HCT116 (cell line): ENCODE data around the gene ZRANB1. TPM values are rescaled to one million over a fixed set of nuclear protein-coding genes. Genes with fewer than 3 reads are reported as not detected.

Experiments used
- ATAC-seq: fragments of 200-7000 bp; cut with Tn5 transposase; 2 replicates; pipeline ENCODE4 v1.9.1; 2020; ENCODE audit warnings: mild to moderate bottlenecking, moderate library complexity
- BruUV-seq: library from RNA; stranded (reverse); fragments of 400-500 nt; replicated peaks from 2 replicates; lab custom pipeline; 2021; lab: Mats Ljungman, UMichigan
- CTCF ChIA-PET: fragments of 300-600 bp; sonication (Branson Sonifier 250); formaldehyde crosslinking; loops from one replicate; lab custom pipeline; 2021; ENCODE audit warnings: antibody characterized with exemption; lab: Charles Lee
- POLR2A ChIA-PET: fragments of 300-600, 350-600 bp; sonication (Branson Sonifier 250); formaldehyde crosslinking; loops from one replicate; lab custom pipeline; 2021; ENCODE audit warnings: antibody characterized with exemption; lab: Charles Lee
- RAD21 ChIA-PET, 2 experiments: fragments of 300-600 bp; sonication (Branson Sonifier 250); formaldehyde crosslinking; loops; one replicate each; lab custom pipeline; 2023; ENCODE audit warnings: low total read pairs in 2 of 2; ENCODE audit not compliant: uncharacterized antibody in 2 of 2, unreplicated experiment in 2 of 2, low non-redundant PET in 1 of 2; lab: Charles Lee
- DNase-seq: peaks from one replicate; pipeline ENCODE4 v3.0.0-alpha.2; 2010; ENCODE audit warnings: low read depth, low spot score
- H2AFZ ChIP-seq: fragments of 200-600 bp; shearing (Covaris generic), sonication (generic); 2 replicates; pipeline ENCODE4 v1.6.1; 2017; ENCODE audit warnings: low read depth, mixed run types, mixed read lengths, antibody characterized with exemption, low read length; ENCODE audit not compliant: poor library complexity, severe bottlenecking
- H3K27ac ChIP-seq: 2 replicates; pipeline ENCODE4 v1.5.1; 2012; ENCODE audit warnings: low read depth, low read length
- H3K27me3 ChIP-seq: fragments of 200-600 bp; sonication (generic); 2 replicates; pipeline ENCODE4 v1.6.1; 2016; ENCODE audit warnings: mixed run types, low read length, mixed read lengths; ENCODE audit not compliant: insufficient read depth
- H3K36me3 ChIP-seq, 2 experiments: fragments of 200-500 bp in 1 of 2; fragments of 200-600 bp in 1 of 2; sonication (Bioruptor generic) in 1 of 2; sonication (generic) in 1 of 2; 2 replicates each; pipeline versions ENCODE4 v1.5.1 to v1.6.1; 2014 to 2016; ENCODE audit warnings: low read length in 2 of 2, inconsistent platforms in 1 of 2, mixed read lengths in 1 of 2, mixed run types in 1 of 2; ENCODE audit not compliant: insufficient read depth in 2 of 2, control insufficient read depth in 1 of 2
- H3K4me1 ChIP-seq, 2 experiments: fragments of 200-600 bp in 1 of 2; sonication (generic) in 1 of 2; 2 replicates each; pipeline versions ENCODE4 v1.5.1 to v1.6.1; 2012 to 2017; ENCODE audit warnings: low read length in 2 of 2, inconsistent platforms in 1 of 2, mild to moderate bottlenecking in 1 of 2, mixed read lengths in 1 of 2, mixed run types in 1 of 2, moderate library complexity in 1 of 2; ENCODE audit not compliant: insufficient read depth in 2 of 2, control insufficient read depth in 1 of 2
- H3K4me2 ChIP-seq: fragments of 200-600 bp; sonication (generic); 2 replicates; pipeline ENCODE4 v1.6.1; 2017; ENCODE audit warnings: mixed run types, low read length, mixed read lengths
- H3K4me3 ChIP-seq, 2 experiments: fragments of 200-600 bp in 1 of 2; sonication (generic) in 1 of 2; replicated peaks in 1 of 2; 2 replicates each; pipeline ENCODE4 v1.5.1; 2011 to 2016; ENCODE audit warnings: low read length in 2 of 2, control low read depth in 1 of 2, low read depth in 1 of 2, mild to moderate bottlenecking in 1 of 2, mixed read lengths in 1 of 2, mixed run types in 1 of 2
- H3K79me2 ChIP-seq: fragments of 200-600 bp; sonication (generic); 2 replicates; pipeline ENCODE4 v1.6.1; 2017; ENCODE audit warnings: mild to moderate bottlenecking, mixed run types, low read length, moderate library complexity, mixed read lengths; ENCODE audit not compliant: insufficient read depth
- H3K9ac ChIP-seq: fragments of 200-600 bp; sonication (generic); 2 replicates; pipeline ENCODE4 v1.6.1; 2016; ENCODE audit warnings: low read length, mixed read lengths
- H3K9me2 ChIP-seq: fragments of 200-600 bp; sonication (generic), shearing (Covaris generic); 2 replicates; pipeline ENCODE4 v1.6.1; 2017; ENCODE audit warnings: mixed run types, mild to moderate bottlenecking, moderate library complexity; ENCODE audit not compliant: insufficient read depth
- H3K9me3 ChIP-seq, 2 experiments: fragments of 200-500 bp in 1 of 2; fragments of 200-600 bp in 1 of 2; sonication (Bioruptor generic) in 1 of 2; sonication (generic) in 1 of 2; 2 replicates each; pipeline ENCODE4 v1.6.1; 2014 to 2017; ENCODE audit warnings: low read length in 2 of 2, mixed read lengths in 2 of 2, inconsistent platforms in 1 of 2, low read depth in 1 of 2, mild to moderate bottlenecking in 1 of 2, mixed run types in 1 of 2, moderate library complexity in 1 of 2; ENCODE audit not compliant: control insufficient read depth in 1 of 2, insufficient read depth in 1 of 2
- H4K20me1 ChIP-seq: fragments of 200-600 bp; sonication (generic), shearing (Covaris generic); 2 replicates; pipeline ENCODE4 v1.6.1; 2017; ENCODE audit warnings: mixed run types, mild to moderate bottlenecking, moderate library complexity; ENCODE audit not compliant: insufficient read depth
- ATF3 ChIP-seq: IDR thresholded peaks from 2 replicates; pipeline ENCODE4 v1.6.1; 2012
- CBX3 ChIP-seq: IDR thresholded peaks from 2 replicates; pipeline ENCODE4 v1.6.1; 2012; ENCODE audit warnings: low read depth
- CEBPB ChIP-seq: IDR thresholded peaks from 2 replicates; pipeline ENCODE4 v1.6.1; 2012; ENCODE audit warnings: low read depth
- CTCF ChIP-seq, 3 experiments: fragments of 200-600 bp in 1 of 3; sonication (generic) in 1 of 3; IDR thresholded peaks in 2 of 3; conservative IDR thresholded peaks in 1 of 3; 2 replicates each; pipeline ENCODE4 v1.5.1; 2012 to 2017; ENCODE audit warnings: low read depth in 2 of 3, low read length in 2 of 3, antibody characterized with exemption in 1 of 3, borderline replicate concordance in 1 of 3, control low read depth in 1 of 3, mild to moderate bottlenecking in 1 of 3, mixed read lengths in 1 of 3, mixed run types in 1 of 3, moderate library complexity in 1 of 3; ENCODE audit not compliant: insufficient read depth in 1 of 3
- EGR1 ChIP-seq: IDR thresholded peaks from 2 replicates; pipeline ENCODE4 v1.6.1; 2012; ENCODE audit warnings: low read depth
- ELF1 ChIP-seq: IDR thresholded peaks from 2 replicates; pipeline ENCODE4 v1.6.1; 2012; ENCODE audit warnings: low read depth, borderline replicate concordance
- FOSL1 ChIP-seq: IDR thresholded peaks from 2 replicates; pipeline ENCODE4 v1.6.1; 2012; ENCODE audit warnings: low read depth
- JUND ChIP-seq: IDR thresholded peaks from 2 replicates; pipeline ENCODE4 v1.6.1; 2012
- RAD21 ChIP-seq: IDR thresholded peaks from 2 replicates; pipeline ENCODE4 v1.6.1; 2012; ENCODE audit warnings: low read depth, mild to moderate bottlenecking
- SIN3A ChIP-seq: IDR thresholded peaks from 2 replicates; pipeline ENCODE4 v1.6.1; 2012; ENCODE audit warnings: low read depth
- SP1 ChIP-seq: IDR thresholded peaks from 2 replicates; pipeline ENCODE4 v1.6.1; 2012; ENCODE audit warnings: low read depth
- SRF ChIP-seq: IDR thresholded peaks from 2 replicates; pipeline ENCODE4 v1.6.1; 2012; ENCODE audit warnings: low read depth
- ZFX ChIP-seq: fragments of 450-650 bp; IDR thresholded peaks from 2 replicates; pipeline ENCODE4 v1.6.1; 2017
- ZNF274 ChIP-seq: fragments of 200-500 bp; sonication (Bioruptor generic); IDR thresholded peaks from 2 replicates; pipeline ENCODE4 v1.6.1; 2014; ENCODE audit warnings: mild to moderate bottlenecking, low read depth, low read length, inconsistent platforms
- intact Hi-C: fragments of 100-400 bp; cut with micrococcal nuclease; formaldehyde crosslinking; loops from 2 replicates; pipeline ENCODE4 v1.10.0; 2022
- total RNA-seq: library from RNA; stranded (reverse); gene quantifications from one replicate; pipeline ENCODE4 v1.2.1, GENCODE V29; 2021; ENCODE audit not compliant: unreplicated experiment
- TF ChIP-seq, protein P1 (sequence below): IDR thresholded peaks from 2 replicates; pipeline ENCODE4 v1.6.1; 2012
- TF ChIP-seq, protein P2 (sequence below): IDR thresholded peaks from 2 replicates; pipeline ENCODE4 v1.6.1; 2011; ENCODE audit warnings: mild to moderate bottlenecking, low read length, moderate library complexity; ENCODE audit not compliant: insufficient replicate concordance; ENCODE audit errors: extremely low read depth

Gene ZRANB1
- total RNA-seq, 1 experiment from 2014 or later, result 23.9 TPM

DNA sequence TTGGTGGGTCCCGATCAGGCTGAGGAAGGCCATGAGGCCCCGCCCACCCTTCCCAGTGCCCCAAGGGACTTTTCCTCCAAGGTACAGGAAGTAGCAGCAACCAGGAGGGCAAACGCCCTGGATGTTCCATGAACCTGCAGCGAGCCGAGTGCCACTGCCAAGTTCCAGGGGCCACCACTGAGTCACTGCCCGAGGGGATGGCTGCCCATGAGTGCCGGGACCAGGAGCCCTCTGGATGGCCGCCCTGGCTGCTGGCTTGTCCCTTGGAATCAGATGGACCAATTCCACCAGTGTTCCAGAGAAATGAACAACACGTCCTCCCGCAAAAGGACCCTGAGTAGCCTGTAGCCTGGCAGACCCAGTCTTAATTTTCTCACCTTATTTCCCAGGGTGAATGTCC, 74.2 kb downstream of the ZRANB1 start:
- no peak overlapping the region for H3K4me3 ChIP-seq
- TF ChIP-seq RAD21, result no peak
- no peak for TF ChIP-seq JUND
- no peak for TF ChIP-seq ZFX
- no peak for TF ChIP-seq CBX3
- TF ChIP-seq, protein P1, sequence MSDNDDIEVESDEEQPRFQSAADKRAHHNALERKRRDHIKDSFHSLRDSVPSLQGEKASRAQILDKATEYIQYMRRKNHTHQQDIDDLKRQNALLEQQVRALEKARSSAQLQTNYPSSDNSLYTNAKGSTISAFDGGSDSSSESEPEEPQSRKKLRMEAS, result no peak
- TF ChIP-seq ELF1, result no peak
- no peak for TF ChIP-seq CEBPB
- no peak for TF ChIP-seq SP1
- TF ChIP-seq, protein P2, sequence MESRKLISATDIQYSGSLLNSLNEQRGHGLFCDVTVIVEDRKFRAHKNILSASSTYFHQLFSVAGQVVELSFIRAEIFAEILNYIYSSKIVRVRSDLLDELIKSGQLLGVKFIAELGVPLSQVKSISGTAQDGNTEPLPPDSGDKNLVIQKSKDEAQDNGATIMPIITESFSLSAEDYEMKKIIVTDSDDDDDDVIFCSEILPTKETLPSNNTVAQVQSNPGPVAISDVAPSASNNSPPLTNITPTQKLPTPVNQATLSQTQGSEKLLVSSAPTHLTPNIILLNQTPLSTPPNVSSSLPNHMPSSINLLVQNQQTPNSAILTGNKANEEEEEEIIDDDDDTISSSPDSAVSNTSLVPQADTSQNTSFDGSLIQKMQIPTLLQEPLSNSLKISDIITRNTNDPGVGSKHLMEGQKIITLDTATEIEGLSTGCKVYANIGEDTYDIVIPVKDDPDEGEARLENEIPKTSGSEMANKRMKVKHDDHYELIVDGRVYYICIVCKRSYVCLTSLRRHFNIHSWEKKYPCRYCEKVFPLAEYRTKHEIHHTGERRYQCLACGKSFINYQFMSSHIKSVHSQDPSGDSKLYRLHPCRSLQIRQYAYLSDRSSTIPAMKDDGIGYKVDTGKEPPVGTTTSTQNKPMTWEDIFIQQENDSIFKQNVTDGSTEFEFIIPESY, result no peak
- no peak for TF ChIP-seq CTCF (IDR thresholded peaks at IDR 0.05 in 2 of 3, conservative IDR thresholded peaks at IDR 0.05 in 1 of 3; ENCODE audit: borderline replicate concordance in 1 of 3, insufficient read depth in 1 of 3, low read depth in 2 of 3, low read length in 2 of 3)
- TF ChIP-seq SIN3A, result no peak
- no peak for TF ChIP-seq SRF
- no peak for TF ChIP-seq FOSL1
- TF ChIP-seq ZNF274, result no peak
- no peak for TF ChIP-seq ATF3
- no peak for TF ChIP-seq EGR1
- TF ChIP-seq, all 23 proteins: peak for 0
- ChIA-PET RAD21 (no interaction called here), POLR2A (no interaction called here), CTCF (no interaction called here)
- no TSS peak for BruUV-seq
- H3K36me3 ChIP-seq, result no peaks in the 10 kb centered on the region
- H3K4me1 ChIP-seq, result no peaks in the 10 kb centered on the region
- DNase-seq, result no peak
- H2AFZ ChIP-seq, result no peak overlapping the region
- peaks cover 80% of the 10 kb centered on the region for H3K79me2 ChIP-seq
- intact Hi-C loops, result no loop called here
- H3K9me3 ChIP-seq, result no peaks in the 10 kb centered on the region
- H3K27me3 ChIP-seq, result no peaks in the 10 kb centered on the region
- no peak overlapping the region for H3K27ac ChIP-seq
- H4K20me1 ChIP-seq, result peaks cover 3% of the 10 kb centered on the region; the same call in 1 of the 2 replicates
- ATAC-seq, result no peak
- no peak overlapping the region for H3K9ac ChIP-seq
- no peaks in the 10 kb centered on the region for H3K9me2 ChIP-seq
- H3K4me2 ChIP-seq, result no peak overlapping the region
